ENCODE results near the gene UBXN4. TPM values are rescaled to one million over a fixed set of nuclear protein-coding genes. Genes with fewer than 3 reads are reported as not detected.
"Not testable (repeated sequence)": the region's sequence is repeated elsewhere in the genome, so short reads cannot be mapped to it uniquely, and the experiment has no call there.

UBXN4 gene, protein sequence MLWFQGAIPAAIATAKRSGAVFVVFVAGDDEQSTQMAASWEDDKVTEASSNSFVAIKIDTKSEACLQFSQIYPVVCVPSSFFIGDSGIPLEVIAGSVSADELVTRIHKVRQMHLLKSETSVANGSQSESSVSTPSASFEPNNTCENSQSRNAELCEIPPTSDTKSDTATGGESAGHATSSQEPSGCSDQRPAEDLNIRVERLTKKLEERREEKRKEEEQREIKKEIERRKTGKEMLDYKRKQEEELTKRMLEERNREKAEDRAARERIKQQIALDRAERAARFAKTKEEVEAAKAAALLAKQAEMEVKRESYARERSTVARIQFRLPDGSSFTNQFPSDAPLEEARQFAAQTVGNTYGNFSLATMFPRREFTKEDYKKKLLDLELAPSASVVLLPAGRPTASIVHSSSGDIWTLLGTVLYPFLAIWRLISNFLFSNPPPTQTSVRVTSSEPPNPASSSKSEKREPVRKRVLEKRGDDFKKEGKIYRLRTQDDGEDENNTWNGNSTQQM
- 10 to 100 TPM; 65.8 to 89.1 (median 74.3) TPM for total RNA-seq (2021; fragmentation: NEBNext Ultra II Directional; extraction: Animal tissue kit (Norgen Biotek cat#: 25700))
- long read RNA-seq, full-length matches to known transcripts = 17 of 128 reads
- long read RNA-seq, partial matches to known transcripts = 92 of 128 reads
- long read RNA-seq, other reads (novel, unspliced or antisense) = 19 of 128 reads

DNA sequence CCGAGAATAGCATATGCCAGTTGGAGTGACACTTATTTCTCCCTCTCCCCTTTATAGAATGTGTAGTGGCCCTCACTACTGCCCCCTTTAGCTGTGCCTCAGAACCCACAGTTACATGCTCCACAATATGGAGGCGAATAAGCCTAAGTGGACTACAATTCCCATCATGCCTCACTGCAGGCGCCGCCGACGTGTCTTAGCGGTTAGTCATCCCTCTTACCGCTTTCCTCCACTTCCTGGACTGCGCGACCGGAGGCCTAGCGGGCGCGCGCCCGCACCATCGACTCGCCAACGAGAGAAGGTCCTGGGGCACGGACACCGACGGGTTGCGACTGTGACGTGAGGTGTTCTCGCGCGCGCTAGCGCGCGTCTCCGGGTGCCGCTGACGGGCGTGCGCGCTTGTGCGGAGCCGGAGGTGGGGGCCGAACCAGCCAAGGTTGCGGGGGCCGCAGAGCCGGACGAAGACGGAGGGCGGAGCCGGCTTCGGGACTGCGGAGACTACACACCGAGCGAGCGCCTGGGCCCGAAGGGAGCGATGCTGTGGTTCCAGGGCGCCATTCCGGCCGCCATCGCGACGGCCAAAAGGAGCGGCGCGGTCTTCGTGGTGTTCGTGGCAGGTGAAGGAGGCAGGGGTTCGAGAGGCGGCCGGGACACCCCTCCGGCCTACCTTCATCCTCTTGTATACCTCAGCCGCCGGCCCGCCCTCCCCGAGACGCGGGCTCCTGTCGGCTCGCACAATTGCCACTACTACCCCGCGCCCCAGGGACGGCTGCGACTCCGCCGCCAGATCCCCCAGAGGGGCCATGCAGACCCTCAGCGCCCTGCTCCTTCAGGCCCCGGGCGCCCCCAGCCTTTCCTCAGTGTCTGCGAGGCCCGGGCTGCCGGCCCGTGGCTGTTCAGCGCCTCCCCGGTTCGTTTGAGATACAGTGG lies at the start of gene UBXN4:
Gene UBXN4, plus strand, starts transcription at position 461 of the 930 bp plus-strand sequence. Its CDS starts 75 bp downstream, at position 536.
- H3K27me3 Mint-ChIP-seq (ENCODE audit: insufficient read depth) = peaks cover 2% of the 10 kb centered on the region; the same call in 1 of the 2 replicates
- H3K27ac Mint-ChIP-seq = peak within 1 kb of the TSS; percentile 96
- peaks cover 26% of the 10 kb centered on the region for H3K36me3 Mint-ChIP-seq (ENCODE audit: low read depth)
- peak within 1 kb of the TSS; percentile 92 for H3K4me3 Mint-ChIP-seq
- peak; percentile 99 for DNase-seq
- peaks cover 39% of the 10 kb centered on the region for H3K4me1 Mint-ChIP-seq (ENCODE audit: low read depth)
- no peaks in the 10 kb centered on the region for H3K9me3 Mint-ChIP-seq
- TF ChIP-seq CTCF (IDR thresholded peaks at IDR 0.05) = peak; percentile 72

GRCh38 chr2:135694711-135695110 lies 46.9 kb upstream of the UBXN4 start:
- Mint-ChIP-seq H3K9me3 (no peaks in the 10 kb centered on the region), H3K27me3 (ENCODE audit: insufficient read depth) (no peaks in the 10 kb centered on the region), H3K36me3 (ENCODE audit: low read depth) (peaks cover 9% of the 10 kb centered on the region), H3K27ac (no peak overlapping the region), H3K4me3 (no peak overlapping the region), H3K4me1 (ENCODE audit: low read depth) (peaks cover 5% of the 10 kb centered on the region; the same call in 1 of the 2 replicates)
- no peak for DNase-seq
- no peak for TF ChIP-seq CTCF (IDR thresholded peaks at IDR 0.05)

DNA sequence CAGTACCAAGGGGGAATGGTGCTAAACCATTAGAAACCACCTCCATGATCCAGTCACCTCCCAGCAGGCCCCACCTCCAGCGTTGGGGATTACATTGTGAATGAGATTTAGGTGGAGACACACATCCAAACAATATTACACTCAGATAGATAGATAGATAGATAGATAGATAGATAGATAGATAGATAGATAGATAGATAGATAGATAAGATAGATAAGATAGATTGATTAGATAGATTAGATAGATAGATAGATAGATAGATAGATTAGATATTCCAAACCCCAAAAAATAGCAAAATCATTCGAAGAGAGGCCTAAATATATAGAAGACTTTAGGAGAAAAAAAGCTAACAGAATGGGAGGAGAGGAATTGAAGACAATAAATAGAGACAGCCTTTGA lies 42.8 kb upstream of the UBXN4 start:
- H3K36me3 Mint-ChIP-seq (ENCODE audit: low read depth) = peaks cover 9% of the 10 kb centered on the region
- H3K9me3 Mint-ChIP-seq = no peaks in the 10 kb centered on the region
- DNase-seq = no peak
- no peak for TF ChIP-seq CTCF (IDR thresholded peaks at IDR 0.05)
- H3K27me3 Mint-ChIP-seq (ENCODE audit: insufficient read depth) = no peaks in the 10 kb centered on the region
- H3K4me3 Mint-ChIP-seq = no peak overlapping the region
- H3K27ac Mint-ChIP-seq = no peak overlapping the region
- peaks cover 16% of the 10 kb centered on the region for H3K4me1 Mint-ChIP-seq (ENCODE audit: low read depth)

DNA sequence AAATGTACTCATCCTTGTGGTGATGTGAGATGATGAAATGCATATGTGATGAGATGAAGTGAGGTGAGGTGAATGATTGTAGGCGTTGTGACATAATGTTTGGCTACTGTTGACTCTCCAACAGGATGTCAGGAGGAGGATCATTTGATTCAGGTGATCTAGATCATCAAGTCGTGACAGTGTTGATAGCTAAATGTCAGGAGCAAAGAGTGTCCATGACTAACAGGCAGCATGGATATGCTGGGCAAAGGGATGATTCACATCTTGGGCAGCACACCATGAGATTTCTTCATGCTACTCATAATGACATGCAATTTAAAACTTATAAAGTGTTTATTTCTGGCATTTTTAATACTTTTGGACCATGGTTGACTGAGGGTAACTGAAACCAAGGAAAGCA lies 40.2 kb upstream of the UBXN4 start:
- H3K36me3 Mint-ChIP-seq (ENCODE audit: low read depth) = no peaks in the 10 kb centered on the region
- H3K4me1 Mint-ChIP-seq (ENCODE audit: low read depth) = peaks cover 11% of the 10 kb centered on the region
- peak overlapping the region; percentile 26 for H3K27ac Mint-ChIP-seq
- H3K9me3 Mint-ChIP-seq = no peaks in the 10 kb centered on the region
- TF ChIP-seq CTCF (IDR thresholded peaks at IDR 0.05) = no peak
- no peaks in the 10 kb centered on the region for H3K27me3 Mint-ChIP-seq (ENCODE audit: insufficient read depth)
- no peak overlapping the region for H3K4me3 Mint-ChIP-seq
- DNase-seq = peak; percentile 62

DNA sequence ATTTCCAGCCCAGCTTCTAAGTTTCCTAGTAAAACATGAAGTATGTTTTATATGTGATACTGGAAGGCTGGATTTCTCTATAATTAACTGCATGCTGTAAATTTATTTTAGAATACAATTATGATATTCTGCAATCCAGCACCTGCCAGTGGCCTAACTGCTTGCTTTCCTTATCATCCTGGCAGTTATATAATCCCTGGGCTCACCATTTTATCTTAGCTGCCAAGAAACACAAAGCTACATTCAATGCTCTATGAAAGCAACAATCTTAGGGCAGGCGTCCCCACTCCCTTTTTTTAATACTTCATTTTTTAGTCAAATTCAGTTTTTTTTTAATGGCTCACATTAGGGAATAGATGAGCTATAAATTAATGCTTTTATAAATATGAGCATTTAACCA lies 38.4 kb upstream of the UBXN4 start:
- TF ChIP-seq CTCF (IDR thresholded peaks at IDR 0.05) = no peak
- Mint-ChIP-seq H3K27ac (no peak overlapping the region), H3K27me3 (ENCODE audit: insufficient read depth) (no peaks in the 10 kb centered on the region), H3K4me3 (no peak overlapping the region), H3K9me3 (no peaks in the 10 kb centered on the region), H3K36me3 (ENCODE audit: low read depth) (no peaks in the 10 kb centered on the region), H3K4me1 (ENCODE audit: low read depth) (peaks cover 11% of the 10 kb centered on the region)
- no peak for DNase-seq

DNA sequence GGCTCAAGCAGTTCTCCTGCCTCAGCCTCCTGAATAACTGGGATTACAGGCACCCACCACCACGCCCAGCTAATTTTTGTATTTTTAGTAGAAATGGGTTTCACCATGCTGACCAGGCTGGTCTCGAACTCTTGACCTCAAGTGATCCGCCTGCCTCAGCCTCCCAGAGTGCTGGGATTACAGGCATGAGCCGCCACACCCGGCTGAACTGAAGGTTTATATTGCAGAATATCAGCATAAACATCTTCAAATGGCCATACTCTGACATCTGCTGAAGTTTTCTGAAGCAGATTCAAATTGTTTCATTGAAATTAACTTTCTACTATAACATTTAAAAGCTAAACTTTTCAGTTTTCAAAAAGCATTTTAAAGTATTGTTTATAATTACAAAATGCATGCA lies 37.6 kb upstream of the UBXN4 start:
- H3K27ac Mint-ChIP-seq; H3K4me3 Mint-ChIP-seq; H3K9me3 Mint-ChIP-seq; DNase-seq; H3K27me3 Mint-ChIP-seq (ENCODE audit: insufficient read depth); H3K36me3 Mint-ChIP-seq (ENCODE audit: low read depth): not testable (repeated sequence)
- H3K4me1 Mint-ChIP-seq (ENCODE audit: low read depth) = peaks cover 11% of the 10 kb centered on the region

All from HFFc6 (cell line).